Stimulated activated CD4-positive, alpha-beta T cell treated with anti-CD3 and anti-CD28 coated beads, Interleukin-12 subunit alpha, Interleukin-12 subunit beta, amount 100 ng/mL, for 48 hours (primary cell): ENCODE data around the gene C4A.
A peak's percentile ranks its signal among the peaks of the same experiment; 100 is the strongest.
"Not testable (repeated sequence)": the region's sequence is repeated elsewhere in the genome, so short reads cannot be mapped to it uniquely, and the experiment has no call there.

Experiments
- DNase-seq, 3 donors: peaks; one replicate each; pipeline ENCODE4 v3.0.0-alpha.2; 2020; ENCODE audit warnings: low read depth in 2 of 3, low spot score in 1 of 3

C4A gene

DNA sequence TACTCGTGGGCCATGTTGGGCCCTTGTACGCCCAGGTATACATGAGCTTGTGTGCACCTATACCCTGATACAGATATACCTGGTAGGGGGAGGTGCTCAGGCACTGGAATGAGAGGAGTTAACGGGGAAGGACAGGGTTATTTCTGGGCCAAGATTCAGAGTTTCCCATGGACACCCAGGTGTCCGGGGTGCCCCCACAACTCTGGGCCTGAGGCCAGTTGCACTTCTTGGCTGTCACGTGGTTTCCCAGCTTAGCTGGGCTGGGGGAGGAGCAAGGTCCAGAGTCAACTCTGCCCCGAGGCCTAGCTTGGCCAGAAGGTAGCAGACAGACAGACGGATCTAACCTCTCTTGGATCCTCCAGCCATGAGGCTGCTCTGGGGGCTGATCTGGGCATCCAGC is at the start of gene C4A:
TSS of gene C4A (plus strand) at position 314 of the 400 bp plus-strand sequence. CDS start at position 365, 51 bp downstream.
- DNase-seq = not testable (repeated sequence)

GRCh38 chr6:31932137-31932536 is 49.7 kb upstream of the C4A start:
- not testable (repeated sequence) for DNase-seq

- DNase-seq = no peak
Observed at GRCh38 chr6:31933537-31933936, 48.3 kb upstream of the C4A start.

- no peak for DNase-seq
Observed at GRCh38 chr6:31935021-31935420, 46.8 kb upstream of the C4A start.

DNA sequence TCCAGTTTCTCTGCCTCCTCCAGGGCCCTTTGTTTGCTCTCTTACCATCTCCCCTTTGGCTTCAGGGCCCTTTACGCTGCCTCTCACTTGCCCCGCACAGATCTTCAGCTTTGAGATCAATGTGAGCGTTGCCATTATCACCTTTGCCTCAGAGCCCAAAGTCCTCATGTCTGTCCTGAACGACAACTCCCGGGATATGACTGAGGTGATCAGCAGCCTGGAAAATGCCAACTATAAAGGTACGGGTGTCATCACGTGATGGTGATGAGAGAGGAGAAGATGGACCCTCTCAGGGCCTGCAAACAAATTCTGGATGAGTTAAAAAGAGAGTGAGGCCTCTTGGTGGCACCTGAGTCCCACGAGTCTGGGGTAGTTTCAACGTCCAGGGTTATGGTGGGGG is 46.0 kb upstream of the C4A start:
- no peak for DNase-seq

DNA sequence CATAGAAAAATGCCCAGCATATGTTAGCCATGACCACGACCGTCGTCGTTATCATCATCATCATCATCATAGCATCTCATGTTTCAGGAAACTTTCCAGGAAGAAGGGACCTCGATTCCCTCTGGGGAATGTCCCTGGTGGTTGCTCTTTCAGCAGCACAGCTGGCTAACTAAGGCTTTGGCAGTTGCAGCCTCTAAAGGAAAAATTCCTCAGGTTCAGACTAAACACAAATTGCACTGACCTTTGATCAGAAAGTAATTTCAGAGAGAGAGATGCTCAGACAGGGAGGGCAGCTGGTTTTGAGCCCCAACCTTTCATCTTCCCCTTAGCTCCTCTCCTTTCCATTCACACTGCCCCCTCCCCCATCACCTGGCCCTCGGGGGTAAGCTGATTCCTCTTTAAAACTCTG is 41.6 kb upstream of the C4A start:
- no peak for DNase-seq

GRCh38 chr6:31943742-31944141 is 38.1 kb upstream of the C4A start:
- no peak for DNase-seq

DNA sequence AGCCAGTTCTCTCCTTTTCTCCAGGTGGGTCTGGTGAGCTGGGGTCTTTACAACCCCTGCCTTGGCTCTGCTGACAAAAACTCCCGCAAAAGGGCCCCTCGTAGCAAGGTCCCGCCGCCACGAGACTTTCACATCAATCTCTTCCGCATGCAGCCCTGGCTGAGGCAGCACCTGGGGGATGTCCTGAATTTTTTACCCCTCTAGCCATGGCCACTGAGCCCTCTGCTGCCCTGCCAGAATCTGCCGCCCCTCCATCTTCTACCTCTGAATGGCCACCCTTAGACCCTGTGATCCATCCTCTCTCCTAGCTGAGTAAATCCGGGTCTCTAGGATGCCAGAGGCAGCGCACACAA is 36.7 kb upstream of the C4A start:
- no peak for DNase-seq

GRCh38 chr6:31945507-31946369 is 36.1 kb upstream of the C4A start, which contains the start of gene CFB:
TSS of gene CFB (plus strand) at chr6:31946095. CDS start at chr6:31946222, 127 bp downstream.
- no peak for DNase-seq

DNA sequence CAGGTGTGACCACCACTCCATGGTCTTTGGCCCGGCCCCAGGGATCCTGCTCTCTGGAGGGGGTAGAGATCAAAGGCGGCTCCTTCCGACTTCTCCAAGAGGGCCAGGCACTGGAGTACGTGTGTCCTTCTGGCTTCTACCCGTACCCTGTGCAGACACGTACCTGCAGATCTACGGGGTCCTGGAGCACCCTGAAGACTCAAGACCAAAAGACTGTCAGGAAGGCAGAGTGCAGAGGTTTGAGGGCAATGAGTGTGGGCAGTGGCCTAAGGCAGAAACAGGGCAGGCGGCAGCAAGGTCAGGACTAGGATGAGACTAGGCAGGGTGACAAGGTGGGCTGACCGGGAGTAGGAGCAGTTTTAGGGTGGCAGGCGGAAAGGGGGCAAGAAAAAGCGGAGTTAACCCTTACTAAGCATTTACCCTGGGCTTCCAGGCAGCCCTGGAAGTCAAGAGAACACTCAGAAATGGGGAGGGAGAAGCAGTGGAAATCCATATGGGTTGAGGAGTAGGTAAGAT is 35.4 kb upstream of the C4A start:
- DNase-seq = no peak

GRCh38 chr6:31947070-31947675 is 34.7 kb upstream of the C4A start:
- no peak for DNase-seq

DNA sequence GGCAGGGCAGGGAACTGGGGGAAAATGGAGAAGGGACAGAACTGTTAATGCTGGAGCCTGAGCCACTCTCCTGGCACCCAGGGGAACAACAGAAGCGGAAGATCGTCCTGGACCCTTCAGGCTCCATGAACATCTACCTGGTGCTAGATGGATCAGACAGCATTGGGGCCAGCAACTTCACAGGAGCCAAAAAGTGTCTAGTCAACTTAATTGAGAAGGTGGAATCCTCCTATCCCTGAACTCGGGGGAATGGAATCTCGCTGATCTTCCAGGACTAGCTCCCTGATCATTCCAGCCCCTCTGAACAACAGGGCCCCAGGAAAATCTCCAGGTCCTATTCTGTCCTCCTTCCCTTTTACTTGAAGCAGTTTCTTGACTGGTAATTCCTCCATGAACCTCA is 34.0 kb upstream of the C4A start:
- DNase-seq = no peak

GRCh38 chr6:31948306-31948705 is 33.6 kb upstream of the C4A start:
- DNase-seq = no peak

GRCh38 chr6:31948753-31949413 is 33.0 kb upstream of the C4A start:
- DNase-seq = no peak

DNA sequence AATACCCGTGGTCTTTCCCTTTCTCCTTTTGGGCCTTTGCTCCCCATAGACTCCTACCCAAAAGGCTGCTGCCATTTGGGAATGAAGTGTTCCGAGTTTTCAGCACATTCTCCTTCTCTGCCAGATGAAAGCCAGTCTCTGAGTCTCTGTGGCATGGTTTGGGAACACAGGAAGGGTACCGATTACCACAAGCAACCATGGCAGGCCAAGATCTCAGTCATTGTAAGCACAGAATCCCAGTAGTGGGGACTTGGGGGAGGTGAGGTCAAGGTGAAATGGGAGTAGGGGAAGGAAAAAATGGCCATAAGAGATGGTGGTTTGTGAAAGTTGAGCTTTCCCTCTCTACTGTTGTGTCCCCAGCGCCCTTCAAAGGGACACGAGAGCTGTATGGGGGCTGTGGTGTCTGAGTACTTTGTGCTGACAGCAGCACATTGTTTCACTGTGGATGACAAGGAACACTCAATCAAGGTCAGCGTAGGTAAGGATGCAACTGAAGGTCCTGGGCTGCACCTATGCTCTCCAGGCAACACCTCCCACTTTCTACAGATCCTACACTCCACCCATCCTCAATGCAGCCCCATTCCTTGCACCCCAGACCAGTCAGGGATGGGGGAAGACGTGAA is 31.8 kb upstream of the C4A start:
- DNase-seq = no peak

DNA sequence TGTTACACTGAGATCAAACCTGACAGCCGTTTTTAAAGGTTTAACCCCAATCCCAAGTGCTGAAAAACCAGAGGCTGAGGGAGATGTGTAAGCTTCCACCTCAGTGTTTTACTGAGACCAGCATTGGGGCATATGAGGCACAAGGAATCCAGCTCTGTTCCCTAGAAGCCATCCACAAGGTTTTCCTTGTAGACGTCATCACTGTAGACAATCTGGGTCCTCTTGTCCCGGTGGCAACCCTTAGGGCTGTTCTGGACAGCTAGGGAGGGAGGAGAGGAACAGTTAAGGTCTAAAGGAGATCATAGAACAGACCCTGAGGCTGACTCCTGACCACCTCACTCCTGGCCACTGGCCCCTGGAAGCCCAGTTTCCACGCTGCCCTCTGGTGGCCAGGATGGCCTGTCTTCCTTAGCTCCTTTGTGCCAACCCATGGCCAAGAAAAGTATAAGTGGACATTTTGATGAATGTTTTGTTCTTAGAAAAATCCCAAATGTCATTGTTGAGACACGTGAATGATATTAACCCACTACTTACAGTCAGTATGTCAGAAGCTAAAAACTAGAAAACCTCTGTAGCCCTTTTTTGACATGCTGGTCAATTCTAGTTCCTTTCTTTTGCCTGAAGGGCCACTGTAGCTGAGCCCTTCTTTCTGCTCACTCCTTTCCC is 29.6 kb upstream of the C4A start:
- peak in 1 of 3 donors; percentile 16 for DNase-seq

GRCh38 chr6:31952890-31953289 is 29.0 kb upstream of the C4A start:
- no peak for DNase-seq

- DNase-seq = no peak
Observed at GRCh38 chr6:31954511-31954910, 27.3 kb upstream of the C4A start.

DNA sequence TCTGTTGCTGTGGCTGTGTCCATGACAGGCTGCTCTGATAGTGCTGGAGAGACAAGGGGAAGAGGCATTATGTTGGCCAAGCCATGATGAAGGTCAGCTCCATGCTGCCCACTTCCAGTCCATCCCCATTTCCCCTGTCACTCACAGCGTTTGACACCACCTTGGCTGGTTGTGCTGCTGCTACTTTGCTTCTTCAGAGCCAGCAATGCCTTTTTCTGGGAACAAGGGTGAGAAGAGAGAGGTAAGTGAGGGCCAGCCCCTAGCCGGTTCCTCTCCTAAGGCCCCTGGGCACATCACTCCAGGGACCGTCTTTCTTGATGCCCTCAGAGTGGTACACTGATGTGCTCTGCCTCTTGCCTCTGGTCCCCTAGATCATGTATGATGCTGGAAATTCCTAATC is 25.1 kb upstream of the C4A start:
- DNase-seq = no peak

GRCh38 chr6:31958412-31958740 is 23.5 kb upstream of the C4A start:
- DNase-seq = no peak
